ENCODE data around the gene ACO2. TPM values are rescaled to one million over a fixed set of nuclear protein-coding genes. Genes with fewer than 3 reads are reported as not detected.
A peak's percentile ranks its signal among the peaks of the same experiment; 100 is the strongest.

The ACO2 gene
- total and polyA plus RNA-seq, 2 of the 13 experiments (the other 11 are each of a cell fraction or from before 2014, with no cell fraction given), result 19.2 to 45.6 TPM

DNA sequence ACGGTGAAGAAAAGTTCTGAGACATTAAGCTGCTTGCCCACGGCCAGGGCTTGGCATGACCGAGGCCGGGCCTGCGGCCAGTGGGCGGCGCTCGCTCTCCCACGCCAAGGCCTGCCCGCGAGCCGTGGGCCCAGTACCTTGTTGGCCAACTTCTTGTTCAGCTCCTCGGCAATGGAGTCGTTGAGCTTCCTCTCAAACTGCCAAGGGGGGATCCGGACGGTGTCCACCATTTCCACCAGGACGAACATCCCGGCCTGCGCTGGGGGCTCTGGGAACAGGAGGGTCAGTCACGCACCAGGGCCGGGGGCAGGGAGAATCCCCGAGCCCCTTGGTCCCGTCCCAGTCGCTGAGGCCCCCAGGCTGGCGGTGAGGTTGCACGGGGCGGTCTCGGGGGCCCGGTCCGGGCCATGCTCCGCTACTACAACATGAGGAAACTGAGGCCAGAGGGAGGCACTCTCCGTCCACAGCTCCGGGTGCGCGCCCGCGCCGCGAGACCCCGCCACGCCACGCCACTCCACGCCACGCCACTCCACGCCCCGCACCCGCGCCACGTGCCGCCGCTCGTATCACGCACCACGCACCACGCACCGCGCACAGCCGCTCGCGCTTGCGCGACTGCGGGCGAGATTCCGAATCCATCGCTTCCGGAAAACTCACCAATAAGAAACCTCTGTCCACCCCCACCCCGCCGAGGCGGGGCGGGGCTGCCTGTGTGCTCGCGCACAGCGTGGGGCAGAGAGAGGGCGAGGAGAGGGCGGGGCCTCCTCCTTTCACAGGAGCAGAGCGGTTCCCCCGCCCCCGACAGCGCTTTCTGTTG, 75.1 kb downstream of the ACO2 start, which contains the start of gene POLR3H (continued):
- TF ChIP-seq, protein P1, sequence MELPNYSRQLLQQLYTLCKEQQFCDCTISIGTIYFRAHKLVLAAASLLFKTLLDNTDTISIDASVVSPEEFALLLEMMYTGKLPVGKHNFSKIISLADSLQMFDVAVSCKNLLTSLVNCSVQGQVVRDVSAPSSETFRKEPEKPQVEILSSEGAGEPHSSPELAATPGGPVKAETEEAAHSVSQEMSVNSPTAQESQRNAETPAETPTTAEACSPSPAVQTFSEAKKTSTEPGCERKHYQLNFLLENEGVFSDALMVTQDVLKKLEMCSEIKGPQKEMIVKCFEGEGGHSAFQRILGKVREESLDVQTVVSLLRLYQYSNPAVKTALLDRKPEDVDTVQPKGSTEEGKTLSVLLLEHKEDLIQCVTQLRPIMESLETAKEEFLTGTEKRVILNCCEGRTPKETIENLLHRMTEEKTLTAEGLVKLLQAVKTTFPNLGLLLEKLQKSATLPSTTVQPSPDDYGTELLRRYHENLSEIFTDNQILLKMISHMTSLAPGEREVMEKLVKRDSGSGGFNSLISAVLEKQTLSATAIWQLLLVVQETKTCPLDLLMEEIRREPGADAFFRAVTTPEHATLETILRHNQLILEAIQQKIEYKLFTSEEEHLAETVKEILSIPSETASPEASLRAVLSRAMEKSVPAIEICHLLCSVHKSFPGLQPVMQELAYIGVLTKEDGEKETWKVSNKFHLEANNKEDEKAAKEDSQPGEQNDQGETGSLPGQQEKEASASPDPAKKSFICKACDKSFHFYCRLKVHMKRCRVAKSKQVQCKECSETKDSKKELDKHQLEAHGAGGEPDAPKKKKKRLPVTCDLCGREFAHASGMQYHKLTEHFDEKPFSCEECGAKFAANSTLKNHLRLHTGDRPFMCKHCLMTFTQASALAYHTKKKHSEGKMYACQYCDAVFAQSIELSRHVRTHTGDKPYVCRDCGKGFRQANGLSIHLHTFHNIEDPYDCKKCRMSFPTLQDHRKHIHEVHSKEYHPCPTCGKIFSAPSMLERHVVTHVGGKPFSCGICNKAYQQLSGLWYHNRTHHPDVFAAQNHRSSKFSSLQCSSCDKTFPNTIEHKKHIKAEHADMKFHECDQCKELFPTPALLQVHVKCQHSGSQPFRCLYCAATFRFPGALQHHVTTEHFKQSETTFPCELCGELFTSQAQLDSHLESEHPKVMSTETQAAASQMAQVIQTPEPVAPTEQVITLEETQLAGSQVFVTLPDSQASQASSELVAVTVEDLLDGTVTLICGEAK (IDR thresholded peaks at IDR 0.05), result no peak
- TF ChIP-seq, protein P1 (CRISPR knock-in tag; IDR thresholded peaks at IDR 0.05), result peak; percentile 39; the same call in 1 of the 2 replicates
- TF ChIP-seq PPARG (CRISPR knock-in tag; conservative IDR thresholded peaks at IDR 0.05) (0 out of 2 replicates have a peak, but pooled peaks have one; percentile 15), CHD2 (IDR thresholded peaks at IDR 0.05; ENCODE audit: low read depth, low read length) (peak; percentile 72), ZNF720 (CRISPR knock-in tag; IDR thresholded peaks at IDR 0.05) (no peak), ZNF850 (CRISPR knock-in tag; conservative IDR thresholded peaks at IDR 0.05) (no peak), ZIK1 (CRISPR knock-in tag; IDR thresholded peaks at IDR 0.05; ENCODE audit: borderline replicate concordance, low read depth) (no peak), ZNF839 (CRISPR knock-in tag; IDR thresholded peaks at IDR 0.05; ENCODE audit: borderline replicate concordance) (peak; percentile 77; the same call in 1 of the 2 replicates), ZNF230 (CRISPR knock-in tag; IDR thresholded peaks at IDR 0.05) (no peak), ZNF232 (CRISPR knock-in tag; IDR thresholded peaks at IDR 0.05; ENCODE audit: borderline replicate concordance) (no peak), ZNF329 (CRISPR knock-in tag; IDR thresholded peaks at IDR 0.05; ENCODE audit: low read depth) (no peak), ZNF777 (CRISPR knock-in tag; IDR thresholded peaks at IDR 0.05) (no peak), SRSF4 (IDR thresholded peaks at IDR 0.05; ENCODE audit: low read depth, low read length, poor library complexity, severe bottlenecking) (no peak), TRIM24 (CRISPR knock-in tag; IDR thresholded peaks at IDR 0.05) (no peak), ZNF782 (CRISPR knock-in tag; IDR thresholded peaks at IDR 0.05; ENCODE audit: borderline replicate concordance) (no peak), RFX1 (IDR thresholded peaks at IDR 0.05) (peak; percentile 92)
- TF ChIP-seq, protein P2, sequence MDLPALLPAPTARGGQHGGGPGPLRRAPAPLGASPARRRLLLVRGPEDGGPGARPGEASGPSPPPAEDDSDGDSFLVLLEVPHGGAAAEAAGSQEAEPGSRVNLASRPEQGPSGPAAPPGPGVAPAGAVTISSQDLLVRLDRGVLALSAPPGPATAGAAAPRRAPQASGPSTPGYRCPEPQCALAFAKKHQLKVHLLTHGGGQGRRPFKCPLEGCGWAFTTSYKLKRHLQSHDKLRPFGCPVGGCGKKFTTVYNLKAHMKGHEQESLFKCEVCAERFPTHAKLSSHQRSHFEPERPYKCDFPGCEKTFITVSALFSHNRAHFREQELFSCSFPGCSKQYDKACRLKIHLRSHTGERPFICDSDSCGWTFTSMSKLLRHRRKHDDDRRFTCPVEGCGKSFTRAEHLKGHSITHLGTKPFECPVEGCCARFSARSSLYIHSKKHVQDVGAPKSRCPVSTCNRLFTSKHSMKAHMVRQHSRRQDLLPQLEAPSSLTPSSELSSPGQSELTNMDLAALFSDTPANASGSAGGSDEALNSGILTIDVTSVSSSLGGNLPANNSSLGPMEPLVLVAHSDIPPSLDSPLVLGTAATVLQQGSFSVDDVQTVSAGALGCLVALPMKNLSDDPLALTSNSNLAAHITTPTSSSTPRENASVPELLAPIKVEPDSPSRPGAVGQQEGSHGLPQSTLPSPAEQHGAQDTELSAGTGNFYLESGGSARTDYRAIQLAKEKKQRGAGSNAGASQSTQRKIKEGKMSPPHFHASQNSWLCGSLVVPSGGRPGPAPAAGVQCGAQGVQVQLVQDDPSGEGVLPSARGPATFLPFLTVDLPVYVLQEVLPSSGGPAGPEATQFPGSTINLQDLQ (CRISPR knock-in tag; IDR thresholded peaks at IDR 0.05), result 0 out of 2 replicates have a peak, but pooled peaks have one; percentile 63
- TF ChIP-seq, protein P3, sequence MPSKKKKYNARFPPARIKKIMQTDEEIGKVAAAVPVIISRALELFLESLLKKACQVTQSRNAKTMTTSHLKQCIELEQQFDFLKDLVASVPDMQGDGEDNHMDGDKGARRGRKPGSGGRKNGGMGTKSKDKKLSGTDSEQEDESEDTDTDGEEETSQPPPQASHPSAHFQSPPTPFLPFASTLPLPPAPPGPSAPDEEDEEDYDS (CRISPR knock-in tag; IDR thresholded peaks at IDR 0.05), result no peak

All from HepG2 (cell line).